ENCODE data around the gene HOXD9. TPM values are rescaled to one million over a fixed set of nuclear protein-coding genes. Genes with fewer than 3 reads are reported as not detected.

HOXD9 gene
- under 1 TPM; 0.13 to 0.27 TPM for total RNA-seq
- long read RNA-seq: 0 reads

DNA sequence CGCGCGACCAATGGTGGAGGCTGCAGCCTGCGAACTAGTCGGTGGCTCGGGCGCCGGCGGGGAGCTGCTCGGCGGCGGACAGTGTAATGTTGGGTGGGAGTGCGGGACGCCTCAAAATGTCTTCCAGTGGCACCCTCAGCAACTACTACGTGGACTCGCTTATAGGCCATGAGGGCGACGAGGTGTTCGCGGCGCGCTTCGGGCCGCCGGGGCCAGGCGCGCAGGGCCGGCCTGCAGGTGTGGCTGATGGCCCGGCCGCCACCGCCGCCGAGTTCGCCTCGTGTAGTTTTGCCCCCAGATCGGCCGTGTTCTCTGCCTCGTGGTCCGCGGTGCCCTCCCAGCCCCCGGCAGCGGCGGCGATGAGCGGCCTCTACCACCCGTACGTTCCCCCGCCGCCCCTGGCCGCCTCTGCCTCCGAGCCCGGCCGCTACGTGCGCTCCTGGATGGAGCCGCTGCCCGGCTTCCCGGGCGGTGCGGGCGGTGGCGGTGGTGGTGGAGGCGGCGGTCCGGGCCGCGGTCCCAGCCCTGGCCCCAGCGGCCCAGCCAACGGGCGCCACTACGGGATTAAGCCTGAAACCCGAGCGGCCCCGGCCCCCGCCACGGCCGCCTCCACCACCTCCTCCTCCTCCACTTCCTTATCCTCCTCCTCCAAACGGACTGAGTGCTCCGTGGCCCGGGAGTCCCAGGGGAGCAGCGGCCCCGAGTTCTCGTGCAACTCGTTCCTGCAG is at the start of gene HOXD9:
Gene HOXD9, plus strand, starts transcription at position 37 of the 728 bp plus-strand sequence. Its CDS starts 50 bp downstream, at position 87.
- intact Hi-C loops (cut with DNase I): loop anchor here (10.0 kb wide), 2 partner anchors 692 to 1022 kb away; no protein-coding TSS in a partner anchor
- ATAC-seq: peak; percentile 42 to 47
- peak; percentile 54 for DNase-seq

DNA sequence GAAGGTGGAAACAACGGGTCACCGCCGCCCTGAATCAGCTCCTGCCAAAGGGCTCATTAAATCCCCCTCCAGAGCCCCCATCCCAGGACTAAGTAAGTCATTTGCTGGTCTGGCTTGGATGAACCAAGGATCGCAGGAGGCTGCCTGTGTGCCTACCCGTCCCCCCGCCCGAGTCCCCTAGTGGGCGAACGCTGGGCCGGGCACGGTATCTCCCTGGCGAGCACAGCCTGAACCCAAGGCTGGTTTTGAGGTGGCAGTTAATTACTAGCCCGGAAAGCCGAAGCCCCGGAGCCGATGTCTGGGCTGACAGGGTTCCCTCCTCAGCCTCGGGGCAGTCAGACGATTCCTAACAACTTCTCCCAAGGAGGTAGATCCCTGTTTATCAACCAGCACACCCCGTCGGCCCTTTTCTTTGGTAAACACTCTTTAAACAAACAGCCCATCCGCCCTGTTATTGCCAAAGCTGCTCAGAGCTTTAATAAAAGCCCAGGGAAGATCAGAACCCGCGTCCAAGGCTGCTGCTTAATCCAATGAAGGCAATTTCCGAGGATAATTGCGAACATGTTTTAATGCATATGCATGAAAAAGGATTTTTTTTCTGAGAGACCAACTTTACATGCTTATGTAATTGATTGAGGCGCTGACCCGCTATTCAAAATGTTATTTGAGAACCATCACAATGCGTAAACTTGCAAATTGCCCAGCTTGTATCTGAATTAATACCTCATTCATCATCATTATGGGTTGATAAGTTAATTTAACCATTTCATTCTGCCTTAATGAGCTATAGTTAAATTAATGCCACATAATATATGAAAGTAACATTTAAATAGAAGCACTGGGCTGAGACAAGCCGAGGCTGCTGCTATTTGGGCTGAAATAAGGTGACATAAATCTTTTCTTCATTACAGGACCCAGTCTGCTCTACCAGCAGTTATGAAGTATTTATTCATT is 49.3 kb upstream of the HOXD9 start:
- ATAC-seq (no peak), DNase-seq (no peak)
- intact Hi-C loops (cut with DNase I): no loop called here

DNA sequence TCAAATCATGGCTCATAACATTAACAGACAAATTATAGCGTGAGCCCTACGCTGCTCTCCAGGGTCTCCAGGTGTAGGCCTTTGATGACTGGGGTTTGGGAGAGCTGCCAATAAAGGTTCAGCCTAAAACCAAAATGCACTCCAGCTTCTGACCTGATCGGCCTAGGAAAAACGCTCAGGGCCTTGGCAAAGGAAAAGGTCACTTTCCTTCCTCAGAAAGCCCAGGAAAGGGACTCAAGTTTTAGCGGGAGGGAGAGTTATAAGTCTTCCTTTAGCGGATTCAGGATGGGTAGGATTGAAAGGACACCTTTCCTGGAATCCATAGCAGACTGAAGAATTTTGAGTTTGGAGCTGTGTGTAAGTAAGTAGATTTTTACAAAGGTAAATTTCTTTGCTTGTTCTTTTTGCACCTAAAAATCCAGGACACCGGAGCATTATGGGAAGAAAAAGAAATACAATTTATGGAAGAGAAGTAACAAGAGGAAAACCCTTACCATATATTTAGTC is 47.5 kb upstream of the HOXD9 start:
- no peak for ATAC-seq
- intact Hi-C loops (cut with DNase I): no loop called here
- DNase-seq: no peak

DNA sequence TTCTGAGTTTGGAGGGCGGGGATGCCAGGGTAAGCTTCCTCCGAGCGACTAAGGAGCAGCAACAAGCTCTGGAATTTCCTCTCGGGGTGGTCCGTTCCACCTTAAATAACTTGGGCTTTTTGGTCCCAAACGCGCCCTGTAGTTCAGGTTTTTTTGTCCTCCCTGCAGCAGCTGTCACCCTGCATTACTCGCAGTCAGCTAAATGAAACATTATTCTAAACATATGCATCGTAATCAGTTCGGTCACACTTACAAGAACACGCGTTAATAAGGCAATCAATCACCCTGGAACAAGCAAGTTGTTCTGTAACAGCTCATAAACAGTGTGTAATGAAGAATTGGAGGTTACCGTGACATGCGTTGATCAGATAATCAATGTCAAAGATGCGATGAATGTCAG is 47.0 kb upstream of the HOXD9 start:
- DNase-seq (no peak), ATAC-seq (no peak)
- intact Hi-C loops (cut with DNase I): no loop called here

DNA sequence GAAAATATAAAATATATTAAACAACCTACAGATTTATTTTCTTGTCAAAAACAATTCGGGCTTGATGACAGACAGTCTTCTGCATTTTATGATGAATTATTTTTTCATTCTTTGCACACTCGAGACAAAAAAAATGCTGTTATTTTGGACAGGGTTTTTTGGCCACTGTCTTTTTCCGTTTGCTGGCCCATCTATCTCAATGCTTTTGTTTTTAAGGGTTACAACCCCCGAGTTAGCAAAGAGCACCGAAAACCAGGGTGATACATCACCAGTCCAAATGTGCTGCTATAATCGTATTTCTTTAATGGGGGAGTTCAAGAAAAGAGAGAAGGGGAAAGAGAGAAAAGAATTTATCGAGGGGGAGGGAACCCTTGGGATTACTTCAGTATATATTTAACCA is 46.5 kb upstream of the HOXD9 start:
- DNase-seq (no peak), ATAC-seq (no peak)
- intact Hi-C loops (cut with DNase I): no loop called here

DNA sequence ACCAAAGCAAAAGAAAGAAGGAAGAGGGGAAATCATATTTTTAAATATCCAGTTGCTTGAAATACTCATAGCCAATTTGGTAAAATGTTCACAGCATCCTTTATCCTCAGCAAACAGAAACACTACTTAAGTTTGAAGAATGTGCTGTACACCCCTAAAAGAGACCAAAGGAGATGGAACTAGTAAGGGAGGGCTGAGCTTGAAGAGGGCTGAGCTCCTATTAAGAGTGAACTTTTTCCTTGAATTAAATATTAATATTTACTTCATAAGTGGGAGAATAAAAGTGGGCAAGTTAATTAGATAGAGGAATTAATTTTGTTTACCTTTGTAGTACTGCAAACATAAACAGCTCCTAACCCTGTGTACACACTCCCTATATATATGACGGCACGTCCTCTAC is 45.7 kb upstream of the HOXD9 start:
- DNase-seq (no peak), ATAC-seq (no peak)
- intact Hi-C loops (cut with DNase I): no loop called here

DNA sequence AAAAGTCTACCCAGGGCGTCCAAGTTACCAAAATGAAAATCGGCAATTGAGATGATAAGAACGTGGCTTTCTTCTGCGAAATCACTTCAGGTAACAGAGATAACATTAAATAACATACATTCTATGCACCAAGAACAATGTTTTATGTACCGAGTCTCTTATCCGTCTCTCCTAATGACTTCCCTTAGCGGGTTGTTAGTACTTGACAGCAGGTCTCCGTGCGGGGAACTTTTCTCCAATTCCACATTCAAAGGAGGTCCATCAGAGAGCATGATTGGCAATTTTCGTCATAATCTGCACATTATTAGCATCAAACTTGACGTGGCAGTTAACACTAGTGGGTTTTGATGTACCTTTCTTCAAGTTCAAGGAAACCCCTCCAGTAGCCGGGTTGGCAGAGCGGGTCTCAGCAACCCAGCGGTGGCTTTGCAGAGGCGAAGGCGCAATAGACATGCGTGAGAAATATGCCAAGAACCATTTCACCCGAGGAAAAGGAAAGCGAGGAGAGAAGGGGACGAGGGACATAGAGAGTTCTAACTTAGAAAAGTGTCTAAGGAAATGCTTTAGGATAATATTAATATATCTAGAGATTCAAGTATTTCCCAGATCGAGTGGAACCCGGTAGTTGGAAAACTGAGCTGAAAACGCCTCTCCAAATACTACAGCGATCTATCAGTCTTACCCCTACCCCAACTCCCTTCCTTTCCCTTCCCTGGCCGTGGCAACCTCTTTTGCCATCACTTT is 43.8 kb upstream of the HOXD9 start:
- ATAC-seq (no peak), DNase-seq (no peak)
- intact Hi-C loops (cut with DNase I): no loop called here

DNA sequence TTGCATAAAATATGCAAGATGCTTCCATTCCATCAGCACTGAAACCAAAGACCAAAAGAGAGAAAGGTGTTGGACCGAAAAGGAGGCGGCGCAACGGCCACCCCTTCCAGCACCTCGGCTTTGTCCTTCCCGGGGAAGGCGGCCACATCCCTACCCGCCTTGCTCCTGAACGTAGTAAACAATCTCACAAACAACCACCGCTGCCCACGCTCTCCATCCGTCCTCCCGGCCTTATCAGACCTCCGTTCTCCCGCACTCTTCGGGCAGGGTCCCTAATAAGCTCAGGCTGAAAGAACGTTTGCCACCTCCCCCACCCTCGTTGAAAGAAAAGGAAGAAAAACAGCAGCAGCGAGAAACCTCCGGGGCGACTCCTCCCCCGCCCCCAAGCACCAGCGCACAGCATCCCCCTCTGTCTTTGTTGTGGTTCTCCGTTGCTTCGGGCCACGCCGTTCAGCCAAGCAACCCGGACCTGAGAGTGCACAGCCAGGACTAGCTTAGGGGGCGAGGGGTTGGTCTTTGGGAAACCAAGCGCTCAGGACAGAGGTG is 43.2 kb upstream of the HOXD9 start:
- DNase-seq (no peak), ATAC-seq (no peak)
- intact Hi-C loops (cut with DNase I): no loop called here

DNA sequence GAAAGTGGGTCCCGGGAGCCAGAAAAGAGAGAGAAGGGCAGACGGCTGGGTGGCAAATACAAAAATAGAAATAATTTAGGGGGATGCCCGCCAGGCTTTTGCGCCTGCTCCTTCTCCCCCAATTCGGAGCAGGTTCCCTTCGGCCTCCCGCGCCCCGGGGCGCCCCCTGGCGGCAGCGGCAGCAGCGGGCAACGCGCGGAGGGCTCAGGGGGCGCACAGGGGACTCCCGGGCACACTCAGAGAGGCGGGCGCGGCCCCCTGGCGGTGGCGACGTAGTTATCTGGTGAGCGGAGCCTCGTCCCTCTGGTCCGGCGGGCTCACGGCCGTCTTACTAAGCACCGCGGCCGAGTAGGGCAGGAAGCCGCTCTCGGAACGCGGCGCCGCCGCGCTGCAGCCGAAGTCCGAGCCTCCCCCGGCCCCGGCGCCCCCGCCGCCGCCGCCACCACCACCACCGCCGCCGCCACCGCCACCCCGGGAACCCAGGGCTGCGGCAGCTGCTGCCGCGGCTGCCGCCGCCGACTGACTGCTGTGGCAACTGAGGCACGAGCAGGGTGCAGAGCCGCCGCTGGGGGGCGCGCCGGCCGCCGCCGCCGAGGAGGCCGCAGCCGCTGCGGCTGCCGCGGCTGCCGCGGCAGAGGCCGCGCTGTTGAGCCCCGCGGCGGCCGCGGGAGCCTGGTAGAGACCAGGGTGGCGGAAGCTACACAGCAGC is 42.5 kb upstream of the HOXD9 start:
- intact Hi-C loops (cut with DNase I): loop anchor here in 1 of 2 donors (10.0 kb wide), 1 partner anchor 715 kb away; no protein-coding TSS in a partner anchor
- ATAC-seq (peak; percentile 65 to 72), DNase-seq (no peak)

DNA sequence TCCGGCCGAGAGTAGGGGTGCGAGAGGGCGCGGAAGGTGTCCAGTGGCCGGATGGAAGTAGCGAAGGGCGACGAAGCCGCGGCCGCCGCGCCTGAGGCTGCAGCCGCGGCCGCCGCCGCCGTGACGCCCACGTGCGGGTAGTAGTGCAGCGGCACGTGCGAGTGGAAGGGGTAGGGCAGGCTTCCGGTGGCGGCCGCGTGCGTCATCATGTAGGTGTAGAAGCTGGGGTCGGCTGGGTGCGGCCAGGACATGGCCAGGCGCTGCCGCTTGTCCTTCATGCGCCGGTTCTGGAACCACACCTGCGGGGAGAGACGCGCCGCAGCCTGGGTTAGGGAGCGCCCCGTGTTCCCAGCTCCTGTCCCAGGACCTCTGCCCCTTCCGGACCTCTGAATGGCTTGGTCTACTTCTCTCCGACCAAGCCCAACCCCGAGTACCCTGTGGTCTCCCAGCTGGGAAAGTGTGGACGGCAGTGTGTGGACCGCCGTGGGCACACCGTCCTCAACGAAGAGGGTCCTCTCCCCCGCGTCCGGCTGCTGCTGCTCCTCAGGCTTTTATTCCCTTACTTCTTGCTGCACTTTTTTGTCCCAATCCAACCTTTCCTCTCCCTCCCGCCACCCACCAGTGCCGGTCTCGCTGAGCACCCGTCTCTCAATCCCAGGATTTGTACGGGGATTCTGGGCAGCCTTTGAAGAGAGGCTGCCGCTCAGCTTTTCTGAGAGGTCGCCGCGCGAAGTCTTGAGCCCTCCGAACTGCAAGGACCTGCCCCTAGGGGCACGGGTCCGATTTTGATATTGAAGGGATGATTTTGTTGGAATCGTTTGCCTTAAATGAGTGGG is 41.8 kb upstream of the HOXD9 start:
- ATAC-seq: no peak
- DNase-seq: no peak
- intact Hi-C loops (cut with DNase I): loop anchor here in 1 of 2 donors (10.0 kb wide), 1 partner anchor 716 kb away; no protein-coding TSS in a partner anchor

DNA sequence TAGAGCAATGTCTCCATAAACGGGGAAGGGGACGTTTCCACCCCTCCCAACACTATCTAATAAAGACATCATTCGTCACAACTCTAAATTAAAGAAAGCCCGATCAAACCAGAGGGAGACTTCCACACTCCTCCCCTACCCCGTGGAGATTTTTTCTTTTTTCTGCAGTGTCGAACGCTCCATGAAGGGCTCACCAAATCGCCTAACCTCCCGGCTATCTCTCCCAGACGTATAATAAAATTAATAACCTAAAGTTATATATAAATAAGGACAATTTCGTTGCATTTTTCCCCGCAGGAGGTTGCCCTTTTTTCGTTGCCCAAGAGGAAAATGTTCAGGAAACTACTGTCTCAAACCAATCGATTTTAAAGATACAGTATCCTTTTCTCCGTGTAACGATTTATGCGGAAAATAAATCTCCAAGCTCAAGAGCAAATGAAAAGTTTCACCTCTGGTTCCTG is 41.1 kb upstream of the HOXD9 start:
- DNase-seq (no peak), ATAC-seq (no peak)
- intact Hi-C loops (cut with DNase I): loop anchor here in 1 of 2 donors (10.0 kb wide), 1 partner anchor 717 kb away; no protein-coding TSS in a partner anchor

DNA sequence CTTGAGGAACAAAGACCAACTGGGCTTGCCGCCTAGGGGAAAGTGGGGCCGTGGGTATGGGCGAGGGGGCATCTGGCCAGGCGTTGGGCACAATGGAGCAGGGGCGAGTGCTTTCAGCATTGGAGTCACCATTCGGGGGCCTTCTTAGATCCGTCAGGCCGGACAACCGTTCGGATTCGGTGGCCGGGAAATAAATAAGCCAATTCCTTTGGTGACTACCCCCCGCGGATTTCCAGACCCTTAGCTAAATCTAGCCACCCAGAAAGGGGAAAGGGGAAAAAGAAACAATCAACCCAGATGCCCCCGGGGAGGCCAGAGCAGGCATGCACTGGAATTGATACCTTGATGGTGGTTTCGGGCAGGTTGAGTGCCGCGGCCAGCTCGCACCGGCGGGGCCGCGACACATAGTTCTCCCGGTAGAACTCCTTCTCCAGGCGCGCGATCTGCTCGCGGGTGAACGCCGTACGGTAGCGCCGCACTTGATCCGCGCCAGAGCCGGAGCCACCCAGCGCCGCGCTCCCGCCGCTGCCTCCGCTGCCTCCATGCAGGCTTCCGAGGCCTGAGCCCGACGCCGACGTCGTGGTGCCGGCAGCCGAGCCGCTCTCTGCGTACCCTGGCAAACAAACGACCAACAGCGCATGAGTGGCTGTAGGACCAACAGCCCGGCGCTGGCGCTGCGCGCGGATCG is 40.5 kb upstream of the HOXD9 start:
- ATAC-seq: no peak
- intact Hi-C loops (cut with DNase I): loop anchor here in 1 of 2 donors (10.0 kb wide), 1 partner anchor 717 kb away; no protein-coding TSS in a partner anchor
- no peak for DNase-seq

DNA sequence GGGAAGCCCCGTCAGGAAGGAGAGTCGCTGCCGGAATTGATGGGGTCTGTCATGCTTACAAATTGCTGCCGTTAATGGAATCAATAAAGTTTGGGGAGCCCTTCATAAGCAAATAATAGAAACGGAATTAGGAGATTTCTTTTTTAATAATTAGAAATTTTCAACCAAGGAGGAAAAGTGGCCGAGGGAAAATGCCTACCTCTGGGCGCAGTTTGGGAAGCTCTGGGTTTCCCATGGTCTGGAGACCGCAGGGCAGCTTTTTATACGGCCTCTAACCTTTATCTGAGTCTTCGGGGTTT is 40.0 kb upstream of the HOXD9 start:
- no peak for DNase-seq
- intact Hi-C loops (cut with DNase I): loop anchor here in 1 of 2 donors (10.0 kb wide), 1 partner anchor 718 kb away; no protein-coding TSS in a partner anchor
- no peak for ATAC-seq

DNA sequence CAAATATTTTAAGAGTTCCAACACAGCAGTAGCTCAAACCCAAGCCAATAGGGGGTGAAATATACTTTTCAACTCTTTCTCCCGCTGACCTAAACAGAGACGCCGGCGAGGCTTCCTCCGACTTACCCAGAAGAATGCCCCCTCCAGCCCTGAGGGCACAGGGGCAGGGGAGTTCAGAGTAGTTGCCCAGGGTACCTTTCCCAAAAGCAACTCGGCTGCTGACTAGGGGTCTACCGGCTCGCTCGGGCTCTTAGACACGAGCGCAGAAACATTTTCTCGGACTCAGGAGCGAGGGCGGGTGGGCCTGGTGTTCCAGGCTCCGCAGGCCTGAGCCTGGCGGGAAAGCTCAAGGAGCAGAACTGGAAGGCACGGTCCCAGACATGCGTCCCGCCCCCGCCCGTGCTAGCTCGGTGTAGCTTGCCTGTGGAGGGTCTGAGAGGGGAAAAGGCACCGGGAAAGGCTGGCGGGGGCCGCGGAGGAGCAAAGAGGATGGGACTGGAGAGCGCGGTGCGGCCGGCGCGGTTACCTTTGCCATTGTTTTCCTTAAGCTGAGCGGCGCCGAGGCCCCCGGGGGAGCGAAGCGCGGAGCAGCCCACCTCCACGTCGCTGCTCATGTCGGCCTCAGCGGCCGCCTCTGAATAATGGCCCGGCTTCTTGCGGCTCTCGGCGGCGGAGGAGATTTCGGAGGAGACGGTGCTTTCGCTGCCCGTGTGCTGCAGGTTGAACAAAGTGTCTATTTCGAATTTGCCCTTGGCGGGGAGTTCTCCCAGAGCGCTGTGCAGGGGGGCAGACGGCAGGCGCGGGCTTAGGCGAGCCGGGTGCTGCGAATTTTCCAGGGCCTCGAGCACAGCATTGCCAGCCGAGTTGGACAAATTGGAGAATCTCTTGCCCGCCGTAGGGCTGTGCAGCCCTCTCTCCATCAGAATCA is 39.4 kb upstream of the HOXD9 start:
- no peak for ATAC-seq
- intact Hi-C loops (cut with DNase I): loop anchor here in 1 of 2 donors (10.0 kb wide), 1 partner anchor 718 kb away; no protein-coding TSS in a partner anchor
- no peak for DNase-seq

DNA sequence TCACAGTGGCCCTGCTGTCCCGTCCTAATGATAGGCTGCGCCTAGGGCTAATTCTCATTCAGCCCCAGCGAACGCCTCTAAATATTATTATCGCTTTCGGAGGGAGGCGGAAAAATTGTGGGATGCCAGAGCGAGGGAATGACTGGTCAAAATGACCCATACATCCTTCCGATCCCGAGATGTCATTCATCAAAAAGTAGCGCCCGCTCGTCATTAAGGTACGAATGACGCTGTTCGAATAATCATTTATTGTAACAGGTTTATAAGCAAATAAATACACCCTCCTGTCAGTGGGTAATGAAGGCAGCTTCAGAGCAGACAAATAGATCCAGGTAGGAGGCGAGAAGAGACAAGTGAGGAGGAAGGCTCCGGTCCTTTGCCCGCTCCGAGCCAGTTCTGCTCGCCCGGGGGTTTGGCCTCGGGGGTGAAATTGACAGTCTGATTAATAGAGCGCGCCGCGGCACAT is 38.7 kb upstream of the HOXD9 start, which contains the start of gene EVX2:
Gene EVX2, minus strand, starts transcription at position 167 of the 466 bp plus-strand sequence. CDS start 186 bp downstream, outside the sequence.
- no peak for DNase-seq
- intact Hi-C loops (cut with DNase I): loop anchor here in 1 of 2 donors (10.0 kb wide), 1 partner anchor 719 kb away; no protein-coding TSS in a partner anchor
- no peak for ATAC-seq
